IMR-90 (cell line): ENCODE results near the gene ATXN7L2. TPM values are rescaled to one million over a fixed set of nuclear protein-coding genes. Genes with fewer than 3 reads are reported as not detected.

ENCODE experiments used
- ATAC-seq: fragments of 200-7000 bp; cut with Tn5 transposase; 2 replicates; pipeline ENCODE4 v1.9.1; 2020; ENCODE audit warnings: low read depth, mild to moderate bottlenecking, moderate library complexity
- BruUV-seq: library from RNA; stranded (reverse); fragments of 400-500 nt; replicated peaks from 2 replicates; lab custom pipeline; 2021; lab: Mats Ljungman, UMichigan
- CTCF ChIA-PET: fragments of 300-600 bp; formaldehyde crosslinking; extraction: SDS; loops from one replicate; lab custom pipeline; 2021; ENCODE audit warnings: antibody characterized with exemption; lab: Yijun Ruan, JAX
- POLR2A ChIA-PET: fragments of 300-600 bp; sonication (Branson Sonifier 250); formaldehyde crosslinking; loops from one replicate; lab custom pipeline; 2022; ENCODE audit warnings: antibody characterized with exemption; ENCODE audit not compliant: unreplicated experiment; lab: Charles Lee
- DNase-seq: peaks from one replicate; pipeline ENCODE4 v3.0.0; 2013
- H2AFZ ChIP-seq: replicated peaks from 2 replicates; pipeline ENCODE3; 2013; ENCODE audit warnings: low read length, mild to moderate bottlenecking; ENCODE audit not compliant: poor library complexity
- H2AK5ac ChIP-seq: 2 replicates; pipeline ENCODE4 v1.6.1; 2013; ENCODE audit warnings: low read depth, low read length, inconsistent platforms
- H2AK9ac ChIP-seq: replicated peaks from 2 replicates; pipeline ENCODE3; 2013; ENCODE audit warnings: mild to moderate bottlenecking, low read depth, low read length, moderate library complexity; ENCODE audit not compliant: poor library complexity
- H2BK120ac ChIP-seq: 2 replicates; pipeline ENCODE4 v1.6.1; 2013; ENCODE audit warnings: low read depth, low read length, inconsistent platforms
- H2BK15ac ChIP-seq: 3 replicates; pipeline ENCODE4 v1.6.1; 2013; ENCODE audit warnings: low read depth, low read length, inconsistent platforms
- H2BK20ac ChIP-seq: 2 replicates; pipeline ENCODE4 v1.6.1; 2013; ENCODE audit warnings: low read depth, mild to moderate bottlenecking, inconsistent platforms, low read length, moderate library complexity
- H2BK5ac ChIP-seq: 2 replicates; pipeline ENCODE4 v1.6.1; 2013; ENCODE audit warnings: mild to moderate bottlenecking, low read depth, low read length, inconsistent platforms; ENCODE audit not compliant: poor library complexity, severe bottlenecking
- H3K14ac ChIP-seq: replicated peaks from 2 replicates; pipeline ENCODE4 v1.6.1; 2013; ENCODE audit warnings: low read depth, low read length, inconsistent platforms
- H3K18ac ChIP-seq: 2 replicates; pipeline ENCODE4 v1.6.1; 2013; ENCODE audit warnings: low read depth, low read length, control low read depth
- H3K23ac ChIP-seq: 2 replicates; pipeline ENCODE4 v1.6.1; 2013; ENCODE audit warnings: low read depth, low read length, inconsistent platforms
- H3K27ac ChIP-seq: 2 replicates; pipeline ENCODE4 v1.5.1; 2013; ENCODE audit warnings: mild to moderate bottlenecking, control low read depth, low read length; ENCODE audit not compliant: insufficient read depth
- H3K27me3 ChIP-seq: 2 replicates; pipeline ENCODE4 v1.6.1; 2013; ENCODE audit warnings: low read length; ENCODE audit not compliant: control insufficient read depth, insufficient read depth
- H3K36me3 ChIP-seq: 2 replicates; pipeline ENCODE4 v1.6.1; 2013; ENCODE audit warnings: low read length, mixed read lengths; ENCODE audit not compliant: control insufficient read depth, insufficient read depth
- H3K4ac ChIP-seq: 2 replicates; pipeline ENCODE4 v1.6.1; 2013; ENCODE audit warnings: low read depth, low read length, inconsistent platforms
- H3K4me1 ChIP-seq: 2 replicates; pipeline ENCODE4 v1.6.1; 2013; ENCODE audit warnings: low read length, mixed read lengths; ENCODE audit not compliant: control insufficient read depth, insufficient read depth
- H3K4me2 ChIP-seq: 2 replicates; pipeline ENCODE4 v1.6.1; 2013; ENCODE audit warnings: low read depth, mild to moderate bottlenecking, control low read depth, low read length, moderate library complexity
- H3K4me3 ChIP-seq: 2 replicates; pipeline ENCODE4 v1.5.1; 2013; ENCODE audit warnings: low read depth, mild to moderate bottlenecking, control low read depth, low read length, moderate library complexity; ENCODE audit not compliant: insufficient read depth
- H3K56ac ChIP-seq: 2 replicates; pipeline ENCODE4 v1.6.1; 2013; ENCODE audit warnings: low read length, inconsistent platforms; ENCODE audit not compliant: insufficient read depth; ENCODE audit errors: extremely low read depth
- H3K79me1 ChIP-seq, 2 experiments: 2 replicates each; pipeline ENCODE4 v1.6.1; 2013; ENCODE audit warnings: low read length in 2 of 2, inconsistent platforms in 1 of 2, low read depth in 1 of 2
- H3K9ac ChIP-seq: 2 replicates; pipeline ENCODE4 v1.6.1; 2013; ENCODE audit warnings: low read depth, low read length, control low read depth
- H3K9me1 ChIP-seq: 2 replicates; pipeline ENCODE4 v1.6.1; 2013; ENCODE audit warnings: low read length, inconsistent platforms; ENCODE audit not compliant: insufficient read depth
- H3K9me3 ChIP-seq: 2 replicates; pipeline ENCODE4 v1.6.1; 2013; ENCODE audit warnings: low read length; ENCODE audit not compliant: control insufficient read depth, insufficient read depth
- H4K20me1 ChIP-seq: 2 replicates; pipeline ENCODE4 v1.6.1; 2013; ENCODE audit warnings: low read length, inconsistent platforms; ENCODE audit not compliant: insufficient read depth
- H4K5ac ChIP-seq: 2 replicates; pipeline ENCODE4 v1.6.1; 2013; ENCODE audit warnings: mild to moderate bottlenecking, low read depth, low read length, control low read depth
- H4K8ac ChIP-seq, 2 experiments: 2 replicates each; pipeline ENCODE4 v1.6.1; 2013; ENCODE audit warnings: low read depth in 2 of 2, low read length in 2 of 2, control low read depth in 1 of 2, inconsistent platforms in 1 of 2
- H4K91ac ChIP-seq: 2 replicates; pipeline ENCODE4 v1.6.1; 2013; ENCODE audit warnings: low read depth, low read length, inconsistent platforms; ENCODE audit not compliant: insufficient read depth
- CEBPB ChIP-seq: IDR thresholded peaks from 2 replicates; pipeline ENCODE4 v1.6.1; 2012; ENCODE audit warnings: low read depth, low read length, improper control_type of control experiment
- MXI1 ChIP-seq: IDR thresholded peaks from 2 replicates; pipeline ENCODE4 v1.6.1; 2012; ENCODE audit warnings: low read depth, mild to moderate bottlenecking, low read length, moderate library complexity, borderline replicate concordance
- NFE2L2 ChIP-seq: fragments of 150-350 bp; IDR thresholded peaks from 2 replicates; pipeline ENCODE4 v1.6.1; 2016; ENCODE audit warnings: low read depth, mild to moderate bottlenecking, low read length
- WGBS, 2 experiments: methylation state at CpG; one replicate each; pipeline versions ENCODE4 v1.1.5 to v1.1.7; 2013; ENCODE audit warnings: missing lambda C conversion rate in 2 of 2; ENCODE audit not compliant: insufficient read length in 1 of 2; ENCODE audit errors: extremely low coverage in 2 of 2; 5-methylcytosine and 5-hydroxymethylcytosine counted together
- dilution Hi-C: fragments of 300-500 bp; cut with HindIII; formaldehyde crosslinking; loops from one replicate; pipeline ENCODE4 v1.14.3; 2018; ENCODE audit warnings: low sequenced_read_pairs; ENCODE audit not compliant: unreplicated experiment
- in situ Hi-C: fragments of 300-500 bp; cut with MboI; formaldehyde crosslinking; loops from 3 replicates; pipeline ENCODE4 v1.14.3; 2019; ENCODE audit warnings: low sequenced_read_pairs, inconsistent platforms, mixed read lengths
- intact Hi-C: fragments of 100-400 bp; cut with micrococcal nuclease; formaldehyde crosslinking; loops from 2 replicates; pipeline ENCODE4 v1.10.0; 2022
- polyA plus RNA-seq, 3 experiments: library from polyadenylated mRNA; depleted of rRNA; stranded (reverse); fragments of >200 nt; gene quantifications; 2 replicates each; pipeline ENCODE4 v1.2.3, GENCODE V29; 2012; ENCODE audit warnings: low replicate concordance in 1 of 3
- total RNA-seq: library from RNA; depleted of rRNA; stranded (reverse); fragments of >200 nt; gene quantifications from 2 replicates; pipeline ENCODE4 v1.2.3, GENCODE V29; 2012
- TF ChIP-seq, protein P1 (sequence below): fragments of 150-350 bp; IDR thresholded peaks from 2 replicates; pipeline ENCODE4 v1.6.1; 2017; ENCODE audit warnings: mild to moderate bottlenecking, antibody characterized with exemption, low read length, low read depth

Gene ATXN7L2
- total and polyA plus RNA-seq, 2 of the 4 experiments (the other 2 are of a cell fraction): 1.3 to 4.8 TPM

DNA sequence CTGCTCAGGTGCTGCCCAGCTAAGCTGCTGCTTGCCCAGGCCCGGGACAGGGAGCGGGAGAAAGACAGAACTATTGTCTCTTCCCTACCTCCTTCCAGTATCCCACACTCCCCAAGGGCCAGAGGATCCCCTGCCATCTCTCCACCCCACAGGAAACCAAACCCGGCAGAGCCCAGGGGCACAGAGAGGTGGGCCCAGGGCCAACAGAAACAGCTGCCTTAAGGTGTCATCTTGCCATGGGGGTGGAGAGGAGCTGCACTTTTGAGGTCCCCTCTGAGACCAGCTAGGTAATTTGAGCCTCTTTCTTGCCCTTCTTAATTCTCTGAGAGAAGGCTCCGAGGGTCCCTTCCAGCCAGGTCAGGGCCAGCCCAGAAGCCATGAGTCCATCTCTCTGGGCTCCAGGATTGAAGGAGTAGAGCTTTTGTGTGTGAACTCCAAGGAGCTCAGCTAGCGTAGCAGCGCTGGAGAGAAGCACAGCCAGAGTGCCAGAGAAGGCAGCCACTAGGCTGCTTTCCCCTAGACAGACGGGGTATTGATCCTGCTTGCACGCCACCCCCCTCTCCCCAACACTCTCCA, 46.3 kb downstream of the ATXN7L2 start:
- H3K79me1 ChIP-seq: no peaks in the 10 kb centered on the region
- no peak overlapping the region for H2BK5ac ChIP-seq
- BruUV-seq: no TSS peak
- in situ Hi-C loops (loop anchor here (5.0 to 10.0 kb wide), 2 partner anchors 33 to 265 kb away; no protein-coding TSS in a partner anchor), dilution Hi-C loops (no loop called here), intact Hi-C loops (loop anchor here (5.0 kb wide), 1 partner anchor 268 kb away; no protein-coding TSS in a partner anchor)
- no peak overlapping the region for H2BK15ac ChIP-seq
- ChIA-PET POLR2A (no interaction called here), CTCF (interaction anchor here (0.6 to 3.1 kb wide), 6 partner anchors 10 to 77 kb away, joined by 3 to 51 read pairs (median 5); partner anchors contain the start of gene CYB561D1)
- no peaks in the 10 kb centered on the region for H4K20me1 ChIP-seq
- no peak overlapping the region for H3K4me2 ChIP-seq
- TF ChIP-seq MXI1 (no peak), NFE2L2 (no peak), CEBPB (no peak)
- TF ChIP-seq, protein P1, sequence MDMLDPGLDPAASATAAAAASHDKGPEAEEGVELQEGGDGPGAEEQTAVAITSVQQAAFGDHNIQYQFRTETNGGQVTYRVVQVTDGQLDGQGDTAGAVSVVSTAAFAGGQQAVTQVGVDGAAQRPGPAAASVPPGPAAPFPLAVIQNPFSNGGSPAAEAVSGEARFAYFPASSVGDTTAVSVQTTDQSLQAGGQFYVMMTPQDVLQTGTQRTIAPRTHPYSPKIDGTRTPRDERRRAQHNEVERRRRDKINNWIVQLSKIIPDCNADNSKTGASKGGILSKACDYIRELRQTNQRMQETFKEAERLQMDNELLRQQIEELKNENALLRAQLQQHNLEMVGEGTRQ: no peak
- no peak for DNase-seq
- WGBS, 2 experiments: 55% methylated on average over 2 of the region's 8 CpGs; no CpG with 5 or more reads in 1 of the 2 experiments
- peaks cover 7% of the 10 kb centered on the region for H3K4me1 ChIP-seq
- H3K27me3 ChIP-seq: peaks cover 15% of the 10 kb centered on the region
- H3K9ac ChIP-seq: no peak overlapping the region
- no peak overlapping the region for H3K23ac ChIP-seq
- H3K14ac ChIP-seq: no peak overlapping the region
- H3K9me3 ChIP-seq: no peaks in the 10 kb centered on the region
- no peak overlapping the region for H3K18ac ChIP-seq
- H2BK20ac ChIP-seq: no peak overlapping the region
- no peak overlapping the region for H2AK9ac ChIP-seq
- no peak overlapping the region for H3K27ac ChIP-seq
- H4K8ac ChIP-seq: no peak overlapping the region
- H3K4ac ChIP-seq: no peak overlapping the region
- H2BK120ac ChIP-seq: no peak overlapping the region
- H2AFZ ChIP-seq: peak overlapping the region; percentile 53
- peak overlapping the region; percentile 2; the same call in 1 of the 2 replicates for H4K91ac ChIP-seq
- no peaks in the 10 kb centered on the region; the same call in 1 of the 2 replicates for H3K9me1 ChIP-seq
- no peak overlapping the region for H3K56ac ChIP-seq
- H3K36me3 ChIP-seq: no peaks in the 10 kb centered on the region
- ATAC-seq: no peak
- H4K5ac ChIP-seq: no peak overlapping the region
- no peak overlapping the region for H3K4me3 ChIP-seq
- peak overlapping the region; percentile 20; the same call in 1 of the 2 replicates for H2AK5ac ChIP-seq
